GM19467 (cell line): ENCODE results near the gene TRIM46.
"Not testable (repeated sequence)": the region's sequence is repeated elsewhere in the genome, so short reads cannot be mapped to it uniquely, and the experiment has no call there.

Experiments used
- ATAC-seq: cut with Tn5 transposase; IDR thresholded peaks from one replicate; pipeline ENCODE4 v1.9.1; 2021; ENCODE audit warnings: mild to moderate bottlenecking, moderate library complexity; ENCODE audit not compliant: unreplicated experiment

The TRIM46 gene

DNA sequence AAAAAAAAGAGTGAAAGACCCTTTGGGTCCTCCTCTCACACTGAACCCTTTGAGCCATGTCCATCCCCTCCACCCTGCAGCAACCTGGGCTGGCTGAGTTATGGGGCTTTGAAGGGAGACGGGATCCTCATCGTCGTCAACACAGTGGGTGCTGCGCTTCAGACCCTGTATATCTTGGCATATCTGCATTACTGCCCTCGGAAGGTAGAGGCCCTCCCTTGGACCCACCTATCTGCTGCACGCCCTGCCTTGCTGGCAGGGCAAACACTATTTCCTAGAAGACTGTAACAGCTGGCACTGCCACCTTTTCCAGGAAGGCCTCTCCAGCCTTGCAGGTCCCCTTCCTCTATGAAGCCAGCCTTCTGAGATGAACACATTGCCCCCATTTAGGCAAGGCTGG, 36.9 kb upstream of the TRIM46 start:
- no peak for ATAC-seq

DNA sequence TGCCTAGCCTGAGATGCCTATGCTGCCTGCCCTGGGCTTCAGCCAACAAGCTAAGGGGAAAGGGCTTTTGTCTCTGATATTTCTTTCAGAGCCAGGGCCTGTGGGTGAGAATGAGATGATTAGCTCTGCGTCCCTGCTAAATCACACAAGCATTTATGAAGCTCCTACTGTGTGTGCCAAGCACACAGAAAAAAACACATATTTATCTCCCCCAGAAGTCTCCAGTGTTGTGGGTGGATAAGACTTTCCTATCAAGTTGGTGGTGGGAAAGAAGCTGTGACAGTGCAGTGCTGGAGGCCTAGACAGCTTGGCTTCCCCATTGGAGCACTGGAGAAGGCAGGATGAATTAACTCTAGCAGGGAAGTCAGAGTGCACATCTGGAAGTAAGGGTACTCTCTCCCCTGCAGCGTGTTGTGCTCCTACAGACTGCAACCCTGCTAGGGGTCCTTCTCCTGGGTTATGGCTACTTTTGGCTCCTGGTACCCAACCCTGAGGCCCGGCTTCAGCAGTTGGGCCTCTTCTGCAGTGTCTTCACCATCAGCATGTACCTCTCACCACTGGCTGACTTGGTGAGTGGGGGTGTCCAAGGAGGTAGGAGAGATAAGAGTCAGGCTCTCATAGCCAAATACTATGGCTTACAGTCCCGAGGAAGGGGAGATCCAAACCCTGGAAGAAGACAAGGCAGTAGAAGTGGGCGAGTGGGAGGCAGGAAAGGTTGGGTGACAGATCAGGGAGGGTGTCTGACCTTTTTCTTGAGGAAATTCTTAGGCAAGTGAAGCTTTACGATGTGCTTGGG, 36.3 kb upstream of the TRIM46 start:
- no peak for ATAC-seq

DNA sequence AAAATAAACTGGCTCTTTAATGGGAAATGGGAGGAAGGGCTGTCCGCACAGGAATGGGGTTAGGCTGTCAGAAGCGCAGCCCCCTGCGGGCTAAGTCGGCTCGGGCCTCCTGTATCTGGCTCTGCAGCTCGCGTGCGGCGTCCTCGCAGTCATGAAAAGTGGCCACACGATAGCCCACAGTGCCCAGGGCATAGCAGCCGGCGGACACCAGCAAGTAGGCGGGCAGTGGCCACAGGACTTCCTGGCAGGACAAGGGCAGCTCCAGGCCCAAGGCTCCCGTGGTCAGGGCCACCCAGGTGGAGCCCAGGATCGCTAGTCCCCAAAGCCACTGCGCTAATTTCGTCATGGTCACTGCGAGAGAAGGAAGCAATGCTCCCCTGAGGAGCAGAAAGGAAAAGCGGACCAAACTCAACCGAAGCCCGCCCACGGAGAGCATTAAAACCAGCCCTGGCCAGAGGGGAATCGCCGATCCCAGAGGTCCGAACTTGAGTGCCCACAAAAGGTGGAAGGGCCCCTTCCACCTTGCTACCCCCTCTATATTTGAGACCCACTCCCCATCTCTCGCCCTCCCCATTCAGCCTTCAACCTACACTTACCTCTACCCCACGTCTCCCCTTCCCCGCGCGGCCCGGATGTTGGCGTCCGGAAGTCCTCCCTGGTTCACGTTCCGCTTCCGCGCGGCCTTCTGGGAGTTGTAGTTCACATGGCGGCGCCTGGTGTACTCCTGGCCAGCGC, 33.6 kb upstream of the TRIM46 start, which contains the start of gene DPM3:
TSS of gene DPM3 (minus strand) at position 637 of the 735 bp plus-strand sequence. CDS start at position 346, 291 bp downstream.
- ATAC-seq: peak; percentile 40

DNA sequence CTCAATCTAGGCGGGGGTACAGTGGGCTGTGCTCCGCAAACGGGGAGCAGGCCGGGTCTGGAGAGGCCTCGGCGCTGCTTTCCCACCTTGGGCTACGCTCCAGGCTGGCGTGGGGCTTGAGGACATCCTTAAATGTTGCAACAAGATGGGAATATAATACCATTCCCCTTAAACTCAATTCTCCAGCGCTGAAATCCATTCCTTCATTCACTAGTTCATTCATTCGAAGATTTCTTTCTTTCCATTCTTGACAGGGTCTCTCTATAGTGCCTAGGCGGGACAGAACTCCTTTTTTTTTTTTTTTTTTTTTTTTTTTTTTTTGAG, 33.1 kb upstream of the TRIM46 start:
- no peak for ATAC-seq

DNA sequence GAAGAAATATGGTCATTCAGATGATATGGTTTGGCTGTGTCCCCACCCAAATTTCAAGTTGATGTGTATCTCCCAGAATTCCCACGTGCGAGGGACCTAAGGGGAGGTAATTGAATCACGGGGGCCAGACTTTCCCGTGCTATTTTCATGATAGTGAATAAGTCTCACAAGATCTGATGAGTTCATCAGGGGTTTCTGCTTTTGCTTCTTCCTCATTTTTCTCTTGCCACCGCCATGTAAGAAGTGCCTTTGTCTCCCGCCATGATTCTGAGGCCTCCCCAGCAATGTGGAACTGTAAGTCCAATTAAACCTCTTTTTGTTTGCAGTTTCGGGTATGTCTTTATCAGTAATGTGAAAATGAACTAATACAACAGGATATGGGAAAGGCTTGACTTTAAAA, 31.9 kb upstream of the TRIM46 start:
- no peak for ATAC-seq

DNA sequence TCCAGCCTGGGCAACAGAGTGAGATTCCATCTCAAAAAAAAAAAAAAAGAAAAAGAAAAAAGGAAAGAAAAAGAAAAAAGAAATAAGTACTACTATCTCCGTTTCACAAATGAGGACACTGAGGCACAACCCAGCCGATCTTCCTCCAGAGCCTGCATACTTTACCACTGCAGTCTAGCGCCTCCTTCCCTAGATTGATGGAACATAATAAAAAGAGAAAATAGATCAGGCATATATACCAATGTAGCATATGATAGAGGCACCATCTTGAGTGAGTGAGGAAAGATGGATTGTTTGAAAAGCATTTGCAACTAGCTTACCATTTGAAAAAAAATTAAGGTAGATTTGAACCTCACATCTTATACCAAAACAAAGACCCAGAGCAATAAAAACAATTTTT, 28.2 kb upstream of the TRIM46 start:
- ATAC-seq: no peak

- not testable (repeated sequence) for ATAC-seq
Measured at GRCh38 chr1:155155996-155156643, 17.5 kb upstream of the TRIM46 start.

GRCh38 chr1:155158991-155159390, 14.7 kb upstream of the TRIM46 start:
- no peak for ATAC-seq

- no peak for ATAC-seq
Measured at GRCh38 chr1:155160128-155160527, 13.5 kb upstream of the TRIM46 start.

DNA sequence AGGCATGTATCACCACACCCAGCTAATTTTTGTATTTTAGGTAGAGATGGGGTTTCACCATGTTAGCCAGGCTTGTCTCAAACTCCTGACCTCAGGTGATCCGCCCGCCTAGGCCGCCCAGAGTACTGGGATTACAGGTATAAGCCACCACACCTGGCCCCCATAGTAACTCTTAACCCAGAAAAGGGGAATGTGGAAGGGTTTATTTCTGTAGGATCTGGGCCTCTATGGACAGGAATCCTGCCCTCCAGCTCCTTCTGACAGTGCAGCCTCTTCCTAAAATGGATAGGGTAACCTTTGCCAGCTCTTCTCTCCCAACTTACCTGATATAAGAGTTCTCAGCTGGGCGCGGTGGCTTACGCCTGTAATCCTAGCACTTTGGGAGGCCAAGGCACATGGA, 11.0 kb upstream of the TRIM46 start:
- not testable (repeated sequence) for ATAC-seq

DNA sequence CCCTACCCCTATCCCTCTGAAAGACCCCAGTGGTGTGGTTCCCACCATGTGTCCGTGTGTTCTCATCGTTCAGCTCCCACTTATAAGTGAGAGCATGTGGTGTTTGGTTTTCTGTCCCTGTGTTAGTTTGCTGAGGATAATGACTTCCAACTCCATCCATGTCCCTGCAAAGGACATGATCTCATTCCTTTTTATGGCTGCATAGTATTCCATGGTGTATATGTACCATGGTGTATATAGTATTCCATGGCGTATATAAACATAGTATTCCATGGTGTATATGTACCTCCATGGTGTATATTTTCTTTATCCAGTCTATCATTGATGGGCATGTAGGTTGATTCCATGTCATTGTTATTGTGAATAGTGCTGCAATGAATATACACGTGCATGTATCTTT, 9.9 kb upstream of the TRIM46 start:
- ATAC-seq: not testable (repeated sequence)

- ATAC-seq: not testable (repeated sequence)
Measured at GRCh38 chr1:155164625-155165024, 9.0 kb upstream of the TRIM46 start.

DNA sequence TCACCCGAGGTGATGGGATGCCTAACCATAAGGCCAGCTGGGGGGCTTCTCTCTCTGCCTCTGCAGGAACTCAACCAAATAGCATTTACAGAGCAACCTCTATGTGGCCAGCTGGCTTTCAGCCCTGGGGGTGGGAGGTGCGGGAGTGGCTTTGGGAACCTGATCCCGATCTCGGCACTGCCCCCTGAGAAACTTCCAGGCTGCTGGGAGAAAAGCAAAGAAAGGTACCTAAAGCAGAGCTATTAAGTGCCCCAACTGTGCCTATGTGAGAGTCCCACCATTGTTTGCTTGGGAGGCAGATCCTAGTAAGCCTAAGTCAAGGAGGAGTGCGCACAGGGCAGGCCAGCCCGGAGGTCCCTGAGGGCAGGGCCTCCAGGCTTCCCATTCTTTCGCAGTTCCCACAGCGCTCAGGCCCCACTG, 7.6 kb upstream of the TRIM46 start:
- ATAC-seq: no peak

DNA sequence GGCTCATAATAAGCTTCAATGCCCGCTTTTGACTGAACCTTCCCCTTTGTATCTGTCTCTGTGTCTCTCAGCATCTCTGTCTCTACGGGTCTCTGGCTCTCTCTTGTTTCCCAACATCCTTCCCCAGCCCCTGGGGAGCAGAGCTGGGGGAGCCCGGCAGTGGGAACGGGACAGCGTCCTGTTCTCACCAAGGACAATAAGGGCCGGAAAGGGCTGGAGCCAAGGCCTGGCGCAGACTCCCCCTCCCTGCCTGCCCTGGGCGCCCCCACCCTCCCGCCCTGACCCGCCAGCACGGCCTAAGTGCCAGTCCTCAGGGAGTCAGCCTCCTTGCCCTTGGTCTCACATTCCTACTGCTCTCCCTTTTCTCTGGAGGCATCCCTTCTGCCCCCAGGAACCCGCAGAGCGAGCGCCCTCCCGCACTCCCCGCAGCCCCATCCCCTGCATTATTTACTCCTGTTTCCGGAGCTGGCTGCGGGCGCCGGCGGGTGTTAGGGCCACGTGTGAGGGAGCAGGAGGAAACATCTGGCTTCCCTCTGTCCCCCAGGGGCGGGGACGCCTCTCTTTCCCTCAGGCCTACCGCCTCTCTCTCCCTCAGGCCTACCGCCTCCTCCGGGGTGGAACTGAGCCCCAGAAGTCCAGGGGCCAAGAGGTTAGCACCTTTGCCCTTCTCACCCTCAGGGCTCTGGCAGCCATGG, 7.0 kb upstream of the TRIM46 start:
- ATAC-seq: no peak

DNA sequence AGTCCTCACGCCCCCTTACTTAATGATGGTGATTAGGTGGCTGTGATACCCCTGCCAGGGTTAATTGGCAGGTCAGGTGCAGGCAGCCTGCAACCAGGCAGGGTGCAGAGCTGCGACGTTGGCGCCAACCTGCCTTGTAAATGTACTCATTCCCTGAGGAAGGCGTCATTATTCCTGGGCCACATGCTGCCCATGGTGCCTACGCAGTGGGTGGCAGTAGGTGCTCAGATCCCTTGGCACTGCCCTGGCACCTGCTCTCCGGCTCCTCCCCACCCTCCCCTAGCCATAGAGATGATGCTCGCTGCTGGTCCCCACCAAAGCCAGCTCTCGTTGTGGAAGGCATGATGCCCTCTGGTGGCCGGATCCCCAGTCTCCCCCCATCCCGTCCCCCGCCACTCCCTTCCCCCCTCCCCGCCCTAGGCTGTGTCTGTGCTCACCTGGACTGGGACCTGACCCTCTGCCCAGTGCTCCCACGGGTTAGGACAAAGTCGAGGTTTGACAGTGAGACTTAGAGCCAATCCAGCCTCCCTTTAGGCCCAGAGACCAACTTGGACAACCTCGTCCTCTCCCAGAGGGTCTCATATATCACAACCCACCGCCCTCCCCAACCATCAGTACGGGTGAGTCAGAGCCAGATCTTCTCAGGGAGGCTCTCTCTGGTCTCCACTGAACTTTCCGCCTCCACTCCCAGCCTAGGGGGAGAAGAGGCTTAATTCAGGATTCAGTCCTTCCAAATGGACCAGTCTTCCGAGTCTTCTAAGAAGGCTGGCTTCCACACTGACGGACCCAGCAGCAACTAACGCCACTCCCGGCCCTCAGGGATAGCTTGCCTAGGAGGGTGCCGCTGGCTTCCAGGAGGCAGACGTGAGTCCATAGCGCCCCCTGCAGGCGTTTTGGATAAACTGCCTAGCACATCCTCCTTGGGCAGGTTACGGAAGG, 6.2 kb upstream of the TRIM46 start:
- ATAC-seq: peak; percentile 39

DNA sequence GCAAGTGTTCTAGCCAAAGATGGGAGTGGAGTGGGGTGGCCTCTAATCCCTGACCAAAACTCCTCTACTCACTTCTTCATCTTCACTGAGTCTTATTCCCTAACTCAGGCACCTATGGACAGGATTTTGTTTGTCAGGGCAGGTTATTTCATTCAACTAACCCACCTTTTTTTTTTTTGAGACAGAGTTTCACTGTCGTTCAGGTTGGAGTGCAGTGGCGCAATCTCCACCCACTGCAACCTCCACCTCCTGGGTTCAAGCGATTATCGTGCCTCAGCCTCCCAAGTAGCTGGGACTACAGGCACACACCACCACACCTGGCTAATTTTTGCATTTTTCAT, 5.6 kb upstream of the TRIM46 start:
- ATAC-seq: not testable (repeated sequence)

- no peak for ATAC-seq
Measured at GRCh38 chr1:155168456-155169210, 5.0 kb upstream of the TRIM46 start.

DNA sequence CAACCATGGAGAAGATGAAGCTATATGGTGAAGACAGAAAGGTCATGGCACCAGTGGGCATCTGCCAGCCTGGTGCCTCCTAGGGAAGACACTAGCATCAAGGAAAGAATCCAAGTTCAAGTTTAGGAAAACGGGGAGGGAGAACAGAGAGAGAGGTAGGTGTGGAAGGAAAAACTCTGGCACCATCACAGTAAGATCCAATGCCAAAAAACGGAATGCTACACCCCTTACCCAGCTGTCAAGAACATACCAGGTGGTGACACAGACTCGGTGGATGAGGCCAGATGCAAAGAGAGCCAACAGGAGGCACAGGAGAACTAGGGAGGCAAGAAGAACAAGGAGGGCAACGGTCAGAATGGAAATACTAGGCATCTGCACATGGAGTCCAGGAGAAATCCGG, 4.1 kb upstream of the TRIM46 start:
- ATAC-seq: no peak

- no peak for ATAC-seq
Measured at GRCh38 chr1:155170101-155170785, 3.4 kb upstream of the TRIM46 start.
